PFSK-1 (cell line): ENCODE data around the gene BARHL2.

ENCODE experiments used
- FOXP2 ChIP-seq: optimal IDR thresholded peaks from 2 replicates; pipeline ENCODE3; 2011; ENCODE audit warnings: borderline replicate concordance, control low read depth, inconsistent platforms; ENCODE audit not compliant: insufficient read depth; ENCODE audit errors: extremely low read length, extremely low read depth
- POLR2AphosphoS5 ChIP-seq: IDR thresholded peaks from 2 replicates; pipeline ENCODE4 v1.6.1; 2012; ENCODE audit warnings: low read depth, mild to moderate bottlenecking, control low read depth, low read length, moderate library complexity
- REST ChIP-seq, 2 experiments: IDR thresholded peaks; 2 replicates each; pipeline versions ENCODE4 v1.6.1 to v1.8.0; 2011 to 2012; ENCODE audit warnings: low read depth in 2 of 2, low read length in 2 of 2, control low read depth in 1 of 2, inconsistent platforms in 1 of 2, mild to moderate bottlenecking in 1 of 2, moderate library complexity in 1 of 2; ENCODE audit not compliant: insufficient read depth in 1 of 2
- SIN3A ChIP-seq: IDR thresholded peaks from 2 replicates; pipeline ENCODE4 v1.6.1; 2012; ENCODE audit warnings: mild to moderate bottlenecking, low read length, moderate library complexity, borderline replicate concordance; ENCODE audit not compliant: insufficient read depth
- TAF1 ChIP-seq: IDR thresholded peaks from 2 replicates; pipeline ENCODE4 v1.6.1; 2012; ENCODE audit warnings: low read length, control low read depth, borderline replicate concordance; ENCODE audit not compliant: insufficient read depth

Gene BARHL2

GRCh38 chr1:90732136-90732535 lies 15.0 kb upstream of the BARHL2 start:
- TF ChIP-seq REST (IDR thresholded peaks at IDR 0.05; ENCODE audit: insufficient read depth in 1 of 2, low read depth in 2 of 2, low read length in 2 of 2) (no peak), POLR2AphosphoS5 (no peak), TAF1 (no peak), SIN3A (no peak), FOXP2 (no peak)

- TF ChIP-seq SIN3A (no peak), POLR2AphosphoS5 (no peak), TAF1 (no peak), REST (IDR thresholded peaks at IDR 0.05; ENCODE audit: insufficient read depth in 1 of 2, low read depth in 2 of 2, low read length in 2 of 2) (no peak), FOXP2 (no peak)
Measured at GRCh38 chr1:90731382-90732050, 14.4 kb upstream of the BARHL2 start.

GRCh38 chr1:90730243-90731022 lies 13.3 kb upstream of the BARHL2 start:
- TF ChIP-seq TAF1 (no peak), POLR2AphosphoS5 (no peak), FOXP2 (no peak), SIN3A (no peak), REST (IDR thresholded peaks at IDR 0.05; ENCODE audit: insufficient read depth in 1 of 2, low read depth in 2 of 2, low read length in 2 of 2) (no peak)

GRCh38 chr1:90729504-90730242 lies 12.6 kb upstream of the BARHL2 start:
- TF ChIP-seq POLR2AphosphoS5, result no peak
- no peak for TF ChIP-seq SIN3A
- no peak for TF ChIP-seq FOXP2
- TF ChIP-seq TAF1, result no peak
- TF ChIP-seq REST (IDR thresholded peaks at IDR 0.05; ENCODE audit: insufficient read depth in 1 of 2, low read depth in 2 of 2, low read length in 2 of 2), result no peak
